NCI-H748 (cell line): ENCODE results near the gene FHOD3.

ENCODE experiments used
- DNase-seq: peaks from one replicate; lab custom pipeline; 2025; ENCODE audit not compliant: unreplicated experiment; lab: John Stamatoyannopoulos, UW

Gene FHOD3

DNA sequence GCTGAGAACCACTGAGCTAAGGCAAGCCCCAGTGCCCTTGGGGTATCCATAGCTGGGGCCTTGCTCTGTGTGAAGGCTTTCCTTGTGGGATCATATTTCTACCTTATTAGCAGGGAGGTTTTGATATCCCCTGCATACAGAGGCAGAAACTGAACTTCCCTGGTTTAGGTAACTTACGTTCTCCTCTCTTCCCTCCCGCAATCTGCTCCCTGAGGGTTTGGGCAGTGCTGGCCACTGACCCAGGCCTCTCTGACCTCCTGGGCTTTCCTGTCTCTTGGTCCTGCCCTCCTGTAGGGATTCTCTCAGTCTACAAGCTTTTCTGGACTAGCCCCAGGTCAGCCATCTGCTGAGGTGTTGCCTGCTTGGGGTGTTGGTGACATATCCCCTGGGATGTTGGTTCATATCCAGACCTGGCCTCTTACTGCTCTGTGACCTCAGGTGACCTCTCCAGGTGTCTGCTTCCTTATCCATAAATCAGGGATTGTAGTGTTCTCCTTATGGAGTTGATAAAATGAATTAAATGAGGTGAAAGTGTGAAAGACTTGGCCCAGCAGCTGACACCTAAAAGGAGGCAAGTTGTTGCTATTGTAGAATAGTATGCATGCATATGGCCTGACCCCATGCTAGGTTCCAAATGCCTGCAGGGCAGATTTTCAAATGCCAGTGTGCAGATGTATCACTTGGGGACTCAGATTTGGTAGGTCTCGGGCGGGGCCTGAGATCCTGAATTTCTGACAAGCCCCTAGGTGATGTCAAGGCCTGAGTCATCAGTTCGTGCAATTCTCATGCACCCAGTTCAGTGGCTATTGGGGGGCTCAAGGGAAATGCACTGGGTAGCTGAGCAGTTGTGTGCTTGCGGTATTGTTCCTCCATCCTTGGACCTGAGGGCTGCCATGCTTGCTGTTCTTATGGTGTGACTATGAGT, 106.6 kb downstream of the FHOD3 start:
- DNase-seq, result no peak

DNA sequence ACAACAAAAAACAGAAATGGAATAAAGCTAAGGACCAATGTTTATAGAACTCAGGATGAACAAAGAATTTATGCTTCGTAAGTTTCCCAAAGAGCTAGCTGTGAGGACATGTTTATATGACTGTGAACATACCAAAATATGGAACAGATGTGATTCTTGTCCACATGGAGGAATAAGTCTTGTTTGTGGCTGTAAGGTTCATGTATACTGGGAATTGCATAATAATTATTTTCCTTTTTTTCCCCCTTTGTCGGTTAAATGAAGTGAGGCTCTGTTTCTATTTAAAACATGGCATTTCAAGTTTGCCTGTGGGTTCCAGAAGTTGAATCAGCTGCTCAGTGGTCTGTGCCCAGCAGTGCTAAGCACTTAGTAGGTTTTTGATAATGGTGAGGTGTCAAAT, 108.1 kb downstream of the FHOD3 start:
- DNase-seq, result no peak

DNA sequence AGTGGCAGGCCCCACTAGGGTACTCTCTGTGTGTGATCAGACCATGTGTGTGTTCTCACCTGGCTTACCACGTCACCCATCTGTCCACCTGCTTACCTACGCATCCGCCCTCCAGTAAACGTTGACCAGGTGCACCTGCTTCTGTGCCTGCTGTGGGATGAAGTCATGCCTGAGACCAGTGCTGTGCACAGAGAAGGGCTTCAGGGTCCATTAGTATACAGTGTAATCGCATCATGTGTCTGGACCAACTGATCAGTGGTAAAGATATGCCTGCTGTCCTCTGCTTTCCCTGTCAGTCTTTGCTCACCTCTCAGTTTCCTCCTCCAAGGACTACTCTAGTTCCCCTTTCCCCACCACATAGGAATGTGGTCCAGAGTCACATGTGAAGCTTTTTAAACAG, 109.3 kb downstream of the FHOD3 start:
- DNase-seq, result peak; percentile 69

DNA sequence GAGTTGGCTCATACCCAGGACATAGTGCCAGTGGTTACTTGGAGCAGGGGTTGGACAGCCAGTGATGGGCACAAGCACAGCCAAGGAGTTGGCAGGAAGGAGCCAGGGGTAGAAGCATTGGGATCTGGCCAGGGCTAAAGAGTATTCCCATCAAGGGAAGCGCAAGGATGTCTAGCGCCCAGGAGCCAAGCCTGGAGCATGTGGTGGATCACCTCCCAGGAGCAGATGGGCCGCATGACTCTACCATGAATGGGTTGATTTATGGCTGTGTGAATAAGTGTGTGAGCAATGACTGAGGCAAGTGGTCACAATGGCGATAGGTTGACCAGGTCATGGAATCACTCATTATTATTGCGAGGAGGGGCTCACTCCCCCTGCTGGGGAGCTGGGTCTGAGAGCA, 111.1 kb downstream of the FHOD3 start:
- no peak for DNase-seq

DNA sequence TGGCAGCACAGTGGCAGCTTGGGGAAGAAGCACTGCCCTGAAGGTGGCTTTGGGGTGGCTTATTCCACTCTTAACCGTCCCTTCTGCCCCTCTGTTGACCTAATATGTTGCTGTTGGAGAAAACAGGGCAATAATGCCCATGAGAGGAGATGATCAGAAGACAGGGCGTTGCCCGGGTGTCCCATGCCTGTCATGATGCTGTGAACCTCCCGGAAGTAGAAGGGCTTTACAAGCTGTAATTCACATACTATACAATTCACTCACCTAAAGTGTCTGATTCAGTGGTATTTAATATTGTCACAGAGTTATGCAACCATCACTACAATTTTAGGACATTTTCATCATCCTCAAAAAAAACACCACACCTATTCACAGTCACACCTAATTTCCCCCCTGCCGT, 112.3 kb downstream of the FHOD3 start:
- no peak for DNase-seq

DNA sequence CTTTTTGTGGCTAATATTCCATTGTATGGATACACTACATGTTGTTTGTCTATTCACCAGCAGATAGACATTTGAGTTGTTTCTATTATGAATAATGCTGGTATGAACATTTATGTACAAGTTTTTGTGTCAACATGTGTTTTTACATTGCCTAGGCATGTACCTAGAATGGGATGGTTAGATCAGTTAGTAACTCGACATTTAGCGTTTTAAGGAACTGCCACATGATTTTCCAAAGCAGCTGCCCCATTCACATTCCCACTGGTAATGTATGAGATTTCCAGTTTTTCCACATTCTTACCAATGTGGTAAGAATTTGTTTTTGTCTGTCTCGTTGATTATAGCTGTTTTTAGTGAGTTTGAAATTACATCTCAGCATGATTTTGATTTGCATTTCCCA, 112.8 kb downstream of the FHOD3 start:
- DNase-seq, result no peak

DNA sequence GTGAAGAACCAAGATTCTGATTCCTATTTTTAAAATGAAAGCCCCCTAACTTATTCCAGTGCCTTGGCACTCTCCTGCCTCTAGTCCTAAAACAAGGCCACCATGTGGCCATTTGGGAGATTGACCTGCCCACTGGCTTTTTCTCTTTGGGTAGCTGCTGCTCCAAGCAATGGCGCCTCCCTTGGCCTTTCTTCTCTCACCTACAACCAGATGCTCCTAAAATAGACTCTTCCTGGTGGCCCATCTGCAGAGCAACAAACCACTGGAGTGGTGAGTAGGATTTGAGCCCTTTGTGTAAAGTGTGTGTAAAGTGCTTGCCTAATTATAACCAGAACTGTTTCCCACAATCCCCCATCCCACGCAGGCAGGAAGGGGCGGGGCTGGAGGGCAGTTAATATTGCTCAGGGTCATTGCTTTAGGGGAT, 114.2 kb downstream of the FHOD3 start:
- peak; percentile 77 for DNase-seq

DNA sequence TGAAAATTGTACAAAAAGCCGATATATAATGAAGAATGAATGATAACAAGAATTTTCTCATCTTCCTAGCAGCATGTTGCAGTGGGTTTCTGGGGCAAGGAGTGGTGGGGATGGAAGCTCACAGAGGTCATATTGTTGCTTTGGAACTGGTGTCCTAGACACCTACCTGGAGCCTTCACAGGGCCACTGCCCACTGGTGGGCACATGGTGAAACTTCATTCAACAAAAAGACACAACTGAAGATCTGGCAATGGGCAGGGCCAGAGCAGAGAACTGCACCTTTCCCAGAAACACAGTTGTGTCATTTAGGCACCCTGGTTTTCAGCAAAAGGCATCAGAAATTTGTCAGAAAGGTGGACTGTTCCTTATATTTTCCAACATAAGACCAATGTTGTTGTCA, 115.3 kb downstream of the FHOD3 start:
- DNase-seq, result peak; percentile 54

DNA sequence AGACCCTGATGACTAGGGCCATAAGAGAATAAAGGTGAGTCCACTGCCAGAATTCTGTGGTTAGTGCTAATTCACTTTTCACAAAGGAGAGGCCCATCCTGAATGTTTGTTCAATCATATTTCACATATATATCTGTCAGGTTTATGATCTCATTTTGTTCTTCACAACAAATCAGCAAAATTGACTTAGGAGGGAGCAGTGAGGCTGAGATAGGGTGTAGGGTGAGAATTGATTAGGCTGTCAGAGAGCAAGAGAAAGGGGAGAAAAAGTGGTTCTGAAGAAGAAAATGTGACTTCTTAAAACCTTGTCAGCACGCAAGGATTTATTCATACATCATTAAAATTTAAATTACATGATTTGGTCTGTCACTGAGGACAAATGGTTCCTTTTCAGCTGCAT, 117.7 kb downstream of the FHOD3 start:
- no peak for DNase-seq

DNA sequence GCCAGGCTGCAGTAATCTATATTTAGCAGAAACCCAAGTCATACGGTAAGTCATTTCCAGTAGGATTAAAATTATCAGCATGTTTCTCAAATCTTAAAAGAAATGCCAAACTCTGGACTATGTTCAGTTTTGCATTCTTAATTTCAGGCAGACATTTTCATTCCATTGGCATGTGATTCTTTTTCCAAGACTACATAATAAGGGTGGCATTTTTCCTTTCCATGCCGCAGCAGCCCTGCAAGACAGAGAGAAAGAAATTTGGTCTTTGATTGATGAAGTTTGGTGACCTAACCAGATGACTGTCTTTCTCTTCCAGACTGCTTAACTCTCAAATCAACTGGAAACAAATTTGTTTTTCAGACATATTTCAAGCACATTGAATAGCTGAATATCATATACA, 118.1 kb downstream of the FHOD3 start:
- DNase-seq, result no peak

DNA sequence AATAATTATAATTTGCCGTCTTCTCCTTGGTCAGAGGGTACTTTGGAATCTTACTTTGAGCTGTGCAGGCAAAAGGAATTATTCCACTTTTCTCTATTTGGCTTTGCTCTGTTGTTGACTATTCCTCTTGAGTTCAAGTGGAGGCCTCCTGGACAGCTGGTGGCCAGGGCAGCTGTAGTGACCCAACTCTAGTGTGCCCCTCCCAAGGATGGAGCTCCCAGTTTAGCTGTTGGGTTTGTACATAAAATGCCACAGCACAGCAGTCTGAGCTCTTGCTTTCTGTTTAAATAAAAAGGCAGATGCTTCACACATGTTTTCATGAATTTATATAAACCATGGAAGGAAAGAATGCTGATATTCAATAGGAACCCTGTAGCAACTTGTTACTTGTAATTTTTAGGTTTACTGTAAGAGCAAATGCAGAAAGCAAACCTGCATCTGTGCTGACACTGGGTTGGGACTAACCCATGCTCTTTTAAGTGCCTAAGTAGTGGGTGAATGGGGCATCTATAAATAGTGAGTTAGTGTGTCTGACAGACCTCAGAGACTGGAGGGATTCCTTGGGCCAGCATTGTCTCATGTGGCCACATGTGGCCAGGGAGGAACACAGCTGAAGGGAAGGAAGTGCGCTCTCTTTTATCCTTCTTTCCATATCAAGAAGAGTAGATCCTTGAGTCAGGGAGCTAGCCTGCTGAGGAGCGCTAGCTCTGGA, 121.8 kb downstream of the FHOD3 start:
- no peak for DNase-seq

DNA sequence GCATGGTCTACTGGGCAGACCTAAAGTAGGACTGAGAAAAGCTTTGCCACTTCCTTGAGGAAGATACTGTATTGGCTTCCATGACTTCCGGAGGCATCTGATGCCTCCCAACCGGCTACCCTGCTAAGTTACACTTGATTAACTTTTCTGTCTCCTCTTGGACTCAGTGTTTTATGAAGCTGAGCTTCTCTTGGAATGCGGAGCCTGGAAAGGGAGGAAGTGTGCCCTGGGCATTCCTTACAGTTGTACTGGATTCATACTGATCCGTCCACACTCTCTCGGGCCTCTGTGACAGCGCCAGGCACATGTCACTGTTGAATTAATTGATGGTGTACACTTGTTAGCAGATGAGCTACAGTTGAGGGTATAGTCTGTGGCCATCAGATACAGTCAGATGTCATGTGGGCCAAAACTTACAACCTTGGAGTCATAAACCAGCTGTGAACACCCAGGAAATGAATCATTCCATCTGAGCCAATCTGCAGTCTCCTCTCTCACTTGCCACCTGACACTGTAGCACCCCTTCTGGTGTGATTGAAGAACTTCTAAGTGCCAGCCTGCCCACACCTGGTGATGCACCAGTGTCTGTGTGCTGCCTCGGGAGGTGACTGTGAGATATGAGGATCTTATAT, 122.5 kb downstream of the FHOD3 start:
- peak; percentile 12 for DNase-seq

DNA sequence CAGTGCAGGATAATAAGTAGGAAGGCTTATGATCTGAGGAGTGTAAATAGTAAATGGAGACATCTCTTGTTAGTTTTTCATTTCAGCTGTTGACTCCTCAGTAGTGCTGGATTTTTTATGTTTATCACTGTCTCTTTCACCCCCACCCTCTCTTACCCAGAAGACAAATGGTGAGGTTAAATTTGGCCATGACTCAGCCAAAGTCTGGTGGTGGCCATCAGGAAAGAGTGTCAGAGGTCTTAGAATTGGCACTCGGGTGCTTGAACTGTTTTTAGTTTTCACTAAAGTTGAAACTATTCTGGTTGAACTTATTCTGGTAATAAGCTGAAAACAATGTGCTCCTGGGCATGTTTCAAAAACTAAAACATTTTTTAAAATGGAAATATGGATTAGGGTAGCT, 123.3 kb downstream of the FHOD3 start:
- no peak for DNase-seq

DNA sequence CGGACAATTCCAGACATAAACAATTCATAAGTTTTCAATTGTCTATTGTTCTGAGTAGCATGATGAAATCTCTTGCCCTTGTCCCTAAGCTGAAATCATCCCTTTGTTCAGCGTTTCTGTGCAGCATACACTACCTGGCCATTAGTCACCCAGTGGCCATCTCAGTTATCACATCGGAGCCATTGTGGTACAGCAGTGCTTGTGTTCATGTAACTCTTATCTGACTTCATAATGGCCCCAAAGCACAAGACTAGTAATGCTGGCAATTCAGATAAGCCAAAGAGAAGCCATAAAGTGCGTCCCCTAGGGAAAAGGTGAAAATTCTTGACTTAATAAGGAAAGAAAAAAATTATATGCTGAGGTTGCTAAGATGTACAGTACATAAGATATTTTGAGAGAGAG, 127.2 kb downstream of the FHOD3 start:
- DNase-seq, result no peak

DNA sequence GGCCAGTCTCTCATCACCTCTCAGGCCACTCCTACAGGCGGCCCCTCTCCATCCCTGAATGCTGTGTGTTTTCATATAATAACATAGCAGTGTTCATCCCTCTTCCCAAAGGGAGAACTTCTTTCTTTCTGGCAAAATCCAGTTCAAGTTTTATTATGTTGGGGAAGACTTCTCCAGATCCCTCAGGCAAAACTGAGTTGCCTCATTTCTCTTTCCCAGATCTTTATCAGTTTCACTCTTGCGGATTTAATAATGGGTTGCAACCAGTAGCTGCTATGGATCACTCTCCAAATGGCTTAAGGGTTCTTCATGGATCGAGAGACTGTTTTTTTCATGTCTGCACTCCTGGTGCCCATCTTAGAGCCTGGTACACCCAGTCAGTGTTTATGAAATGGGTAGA, 129.9 kb downstream of the FHOD3 start:
- no peak for DNase-seq

DNA sequence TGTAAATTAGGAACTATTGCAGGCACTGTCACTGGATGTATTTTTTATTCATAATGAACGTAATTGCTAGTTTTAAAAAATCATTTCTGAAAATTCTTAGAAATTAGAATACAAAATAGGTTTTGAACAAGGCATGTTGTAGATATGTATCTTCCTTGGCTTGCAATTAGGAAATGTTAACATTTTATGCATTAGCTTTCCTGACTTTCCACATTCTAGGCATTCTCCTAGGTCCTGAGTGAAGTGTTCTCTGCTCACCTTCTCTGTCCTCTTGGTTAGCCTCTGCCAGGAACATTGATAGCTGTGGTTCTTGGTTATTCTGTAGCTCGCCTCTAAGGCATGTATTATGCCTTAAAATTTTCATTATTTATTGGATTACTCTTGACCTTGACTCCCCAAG, 130.3 kb downstream of the FHOD3 start:
- DNase-seq, result no peak

DNA sequence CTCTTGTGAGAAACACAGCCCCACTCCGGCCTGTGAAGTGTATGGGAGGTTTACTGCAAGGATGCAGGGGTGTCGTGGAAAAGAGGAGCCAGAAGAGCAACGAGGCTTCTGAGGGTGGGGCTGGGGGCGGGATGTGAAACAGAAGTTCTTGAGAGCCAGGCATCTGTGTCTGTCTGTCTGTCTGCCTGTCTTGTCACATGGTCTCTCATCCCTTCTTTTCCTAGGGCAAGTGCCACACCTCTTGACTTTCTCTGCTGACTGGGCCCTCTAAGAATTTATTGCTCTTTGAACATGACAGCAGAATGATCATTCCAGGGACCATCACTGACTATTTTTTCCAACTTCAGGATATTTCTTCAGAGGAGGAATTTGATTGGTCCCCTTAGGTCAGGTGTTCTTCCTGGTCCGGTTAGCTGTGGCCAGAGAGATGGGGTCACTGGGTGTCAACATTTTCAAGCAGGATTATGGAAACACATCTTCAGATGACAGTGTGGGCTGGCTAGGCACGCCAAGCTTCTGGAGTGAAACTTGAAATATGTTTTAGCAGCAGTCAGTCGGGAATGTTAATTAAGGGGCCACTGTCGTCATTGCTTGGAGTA, 131.0 kb downstream of the FHOD3 start:
- no peak for DNase-seq

DNA sequence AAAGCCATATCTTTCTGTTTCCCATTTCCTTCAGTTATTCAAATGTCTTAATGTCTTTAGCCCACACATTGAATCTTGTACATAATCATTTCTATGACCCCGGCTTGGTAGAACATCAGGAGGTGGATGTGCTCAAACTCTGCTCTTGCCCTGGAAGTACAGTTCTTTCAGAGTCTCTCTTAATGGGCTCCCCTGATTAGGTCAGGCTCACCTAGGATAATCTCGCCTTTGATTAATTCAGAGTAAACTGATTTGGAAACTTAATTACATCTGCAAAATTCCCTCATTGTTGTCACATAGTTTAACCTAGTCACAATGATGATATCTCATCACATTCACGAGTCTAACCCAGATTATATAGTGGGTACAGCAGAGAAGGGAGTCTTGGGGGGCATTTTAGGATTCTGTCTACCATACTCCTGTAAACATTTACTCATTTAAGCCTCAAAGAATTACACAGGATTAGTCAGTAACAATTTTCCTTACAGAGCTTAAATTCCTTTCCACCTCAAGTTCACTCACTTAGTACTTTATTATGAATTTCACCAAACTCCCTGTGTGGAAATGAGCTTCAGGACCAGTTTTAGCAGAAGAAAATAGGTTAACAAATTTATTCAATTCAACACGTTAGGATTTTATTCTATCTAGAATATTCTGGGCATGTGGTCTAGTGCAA, 135.5 kb downstream of the FHOD3 start:
- no peak for DNase-seq

DNA sequence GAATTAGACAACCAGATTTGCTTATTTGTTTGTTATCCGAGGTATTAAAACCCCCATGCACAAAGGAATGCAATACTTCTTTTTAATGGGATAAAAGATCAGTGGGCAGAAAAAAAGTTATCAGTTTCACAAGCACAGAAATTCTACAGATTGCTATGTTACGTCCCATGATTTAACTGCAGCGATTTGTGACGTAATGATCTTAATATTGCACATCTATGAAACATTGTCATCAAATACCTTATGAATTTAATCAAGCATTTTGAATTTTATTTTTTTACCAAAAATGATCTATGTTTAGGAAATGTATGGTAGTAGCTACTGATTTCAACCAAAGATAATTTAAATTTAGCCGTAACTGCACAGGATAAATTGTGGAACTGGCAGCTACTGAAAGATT, 138.9 kb downstream of the FHOD3 start:
- no peak for DNase-seq

DNA sequence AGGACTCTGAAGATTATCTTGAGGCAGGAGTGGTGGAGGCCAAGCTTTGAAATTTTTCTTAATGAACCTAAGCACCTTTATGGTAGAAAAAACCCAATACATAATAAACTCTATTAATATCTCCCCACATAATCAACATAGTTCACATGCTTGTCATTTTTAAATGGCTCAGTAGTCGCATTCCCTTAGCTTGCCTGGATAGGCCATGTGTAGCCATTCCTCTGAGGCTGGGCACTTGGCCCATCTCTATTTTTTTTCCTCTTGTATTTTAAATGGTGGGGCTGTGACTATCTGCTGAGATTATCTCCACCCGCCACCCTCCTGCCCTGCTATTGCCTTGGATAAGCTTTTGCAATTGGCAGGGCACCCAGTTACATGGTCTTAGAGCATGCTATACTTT, 143.1 kb downstream of the FHOD3 start:
- no peak for DNase-seq
